Activated CD4-positive, alpha-beta memory T cell treated with anti-CD3 and anti-CD28 coated beads, Interleukin-2, amount 10 ng/mL, durations not matched to agents 7 days and 5 days (primary cell): ENCODE data around the gene SDCBP2. TPM values are rescaled to one million over a fixed set of nuclear protein-coding genes. Genes with fewer than 3 reads are reported as not detected.

ENCODE experiments used
- CTCF ChIA-PET: fragments of 350-600 bp; sonication (Branson Sonifier 250); formaldehyde crosslinking; loops from one replicate; lab custom pipeline; 2021; ENCODE audit warnings: antibody characterized with exemption, inconsistent platforms; lab: Charles Lee
- POLR2A ChIA-PET: fragments of 350-600 bp; sonication (Branson Sonifier 250); formaldehyde crosslinking; loops from one replicate; lab custom pipeline; 2021; ENCODE audit warnings: antibody characterized with exemption; lab: Charles Lee
- DNase-seq: peaks from one replicate; pipeline ENCODE4 v3.0.0-alpha.2; 2020
- H3K27ac Mint-ChIP-seq: one replicate; pipeline ENCODE4 v1.8.0; 2021; ENCODE audit warnings: mild to moderate bottlenecking, mixed read lengths
- H3K27me3 Mint-ChIP-seq: one replicate; pipeline ENCODE4 v1.8.0; 2021; ENCODE audit warnings: mixed read lengths
- H3K36me3 Mint-ChIP-seq: one replicate; pipeline ENCODE4 v1.8.0; 2021; ENCODE audit warnings: low read depth, mixed read lengths
- H3K4me1 Mint-ChIP-seq: one replicate; pipeline ENCODE4 v1.8.0; 2021; ENCODE audit warnings: mixed read lengths
- H3K4me3 Mint-ChIP-seq: one replicate; pipeline ENCODE4 v1.8.0; 2021; ENCODE audit warnings: mild to moderate bottlenecking, mixed read lengths
- H3K9me3 Mint-ChIP-seq: one replicate; pipeline ENCODE4 v1.8.0; 2021; ENCODE audit warnings: mixed read lengths
- total RNA-seq, 2 experiments: library from RNA; stranded (reverse); gene quantifications; one replicate each; pipeline ENCODE4 v1.2.3, GENCODE V29; 2021

The SDCBP2 gene
- total RNA-seq, 2 experiments from 2014 or later: 3.1 to 3.2 TPM

DNA sequence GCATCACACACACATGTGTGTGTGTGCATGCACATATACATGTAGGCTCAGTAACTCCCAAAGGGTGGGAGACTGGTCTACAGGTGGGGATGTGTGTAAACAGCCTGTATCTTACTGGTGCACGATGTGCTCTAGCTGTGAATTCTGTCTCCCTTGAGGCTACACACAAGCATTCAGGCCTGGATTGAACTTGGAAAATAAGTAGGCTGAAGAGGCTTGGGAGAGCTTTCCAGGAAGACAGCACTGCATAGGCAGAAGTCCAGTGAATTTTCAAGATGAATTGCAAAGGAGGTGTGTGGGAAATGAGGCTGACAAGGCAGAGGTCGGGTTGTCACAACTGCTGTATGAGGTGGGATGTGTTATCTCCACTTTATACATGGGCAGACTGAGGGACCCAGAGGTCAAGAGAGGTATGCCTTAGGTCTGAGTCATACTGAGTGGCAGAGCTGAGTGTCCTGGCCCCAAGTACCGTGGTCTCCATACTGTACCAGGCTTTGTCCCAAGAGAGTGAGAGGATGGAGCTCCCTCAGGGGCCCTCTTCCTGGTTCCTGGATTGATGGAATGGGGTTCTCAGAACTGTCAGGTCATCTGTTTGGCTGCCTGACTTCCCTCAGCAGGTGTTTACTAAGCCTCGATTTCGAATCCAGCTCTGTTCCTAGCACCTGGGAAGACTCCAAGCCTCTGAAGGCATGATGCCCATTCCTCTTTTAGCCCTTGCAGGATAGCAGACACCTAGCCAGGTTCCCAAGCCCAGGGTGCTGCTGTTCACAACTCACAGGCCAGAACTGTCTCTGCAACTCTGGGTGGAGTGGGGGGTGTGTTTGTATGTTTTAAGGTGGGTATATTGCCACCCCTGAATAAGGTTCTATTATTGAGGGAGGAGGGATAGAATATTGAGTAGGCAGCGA lies 48.5 kb downstream of the SDCBP2 start:
- no peak overlapping the region for H3K27ac Mint-ChIP-seq
- POLR2A ChIA-PET: no interaction called here

GRCh38 chr20:1278993-1279392 lies 49.9 kb downstream of the SDCBP2 start:
- Mint-ChIP-seq H3K9me3 (no peaks in the 10 kb centered on the region), H3K36me3 (no peaks in the 10 kb centered on the region), H3K4me1 (no peaks in the 10 kb centered on the region), H3K4me3 (no peak overlapping the region), H3K27ac (no peak overlapping the region), H3K27me3 (no peaks in the 10 kb centered on the region)
- DNase-seq: no peak
- ChIA-PET POLR2A (no interaction called here), CTCF (no interaction called here)

More for the DNA sequence above, 48.5 kb downstream of the SDCBP2 start:
- Mint-ChIP-seq H3K36me3 (no peaks in the 10 kb centered on the region), H3K27me3 (no peaks in the 10 kb centered on the region), H3K4me3 (no peak overlapping the region), H3K9me3 (no peaks in the 10 kb centered on the region), H3K4me1 (no peaks in the 10 kb centered on the region)
- DNase-seq: no peak
- CTCF ChIA-PET: interaction anchor here (0.7 kb wide), 1 partner anchor 18 kb away, joined by 3 read pairs; no protein-coding TSS in a partner anchor

- Mint-ChIP-seq H3K27me3 (no peaks in the 10 kb centered on the region), H3K9me3 (no peaks in the 10 kb centered on the region), H3K36me3 (no peaks in the 10 kb centered on the region), H3K4me3 (no peak overlapping the region), H3K27ac (no peak overlapping the region), H3K4me1 (no peaks in the 10 kb centered on the region)
- ChIA-PET CTCF (no interaction called here), POLR2A (no interaction called here)
- no peak for DNase-seq
These were observed 51.2 kb downstream of the SDCBP2 start for GRCh38 chr20:1277529-1278322.

DNA sequence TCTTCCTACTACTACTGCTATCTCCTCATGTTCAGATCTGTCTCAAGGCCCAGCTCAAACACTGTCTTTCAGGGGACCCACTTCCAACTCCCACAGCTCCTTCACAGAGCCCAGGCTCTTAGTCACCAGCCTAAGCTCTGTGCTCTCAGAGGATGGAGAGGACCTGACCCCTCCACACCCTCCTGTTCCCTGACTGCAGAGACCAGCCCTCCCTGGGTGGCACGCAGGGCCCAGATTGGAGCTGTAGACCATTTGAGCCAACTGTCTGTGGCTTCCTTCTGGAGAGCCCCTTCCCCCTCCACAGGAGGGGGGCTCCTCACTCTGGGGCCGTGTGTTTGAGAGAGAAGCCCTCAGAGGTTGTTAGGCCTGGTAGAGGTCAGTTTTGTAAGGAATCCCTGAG lies 53.0 kb downstream of the SDCBP2 start:
- Mint-ChIP-seq H3K4me1 (no peaks in the 10 kb centered on the region), H3K27me3 (no peaks in the 10 kb centered on the region), H3K4me3 (no peak overlapping the region), H3K9me3 (no peaks in the 10 kb centered on the region), H3K27ac (no peak overlapping the region), H3K36me3 (no peaks in the 10 kb centered on the region)
- ChIA-PET CTCF (interaction anchor here (1.0 kb wide), 1 partner anchor 10 kb away, joined by 3 read pairs; the partner anchor contains the start of gene SNPH), POLR2A (no interaction called here)
- no peak for DNase-seq

DNA sequence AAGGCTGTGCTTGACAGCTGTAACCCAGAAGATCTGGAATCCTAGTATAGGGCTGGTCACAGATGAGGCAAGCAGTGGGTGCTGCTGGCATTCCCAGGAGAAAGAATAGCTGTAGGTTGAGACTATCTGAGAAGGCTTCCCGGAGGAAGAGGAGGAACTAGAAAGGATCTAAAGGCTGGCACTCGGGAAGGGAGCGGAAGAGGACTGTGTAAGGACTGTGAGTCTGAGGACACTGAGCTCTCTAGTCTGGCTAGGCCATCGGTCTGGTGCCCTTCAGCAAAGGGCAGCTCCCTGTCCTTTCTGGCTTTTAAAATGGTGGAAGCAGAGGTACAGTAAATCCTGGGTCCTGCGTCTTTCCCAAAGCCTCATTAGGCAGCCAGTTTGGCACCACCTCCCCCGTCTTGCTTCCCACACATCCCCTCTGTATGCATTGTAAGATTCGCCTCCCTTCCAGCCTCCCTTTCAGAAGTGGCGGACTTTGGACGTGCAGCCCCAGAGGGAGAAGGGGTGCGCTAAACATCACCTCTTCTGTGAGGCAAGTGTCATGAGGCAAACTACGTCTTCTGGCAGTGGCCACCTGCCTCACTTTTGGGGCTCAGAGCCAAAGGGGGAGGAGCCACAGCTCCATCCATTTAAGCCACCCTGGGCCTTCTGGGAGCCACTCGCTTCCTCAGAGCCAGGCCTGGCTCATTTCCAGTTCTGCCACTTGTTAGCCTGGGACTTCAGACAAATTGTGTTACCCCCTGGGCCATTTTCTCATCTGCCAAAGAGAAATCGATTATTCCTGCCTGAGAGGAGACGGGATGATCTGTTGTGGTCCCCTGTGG lies 54.2 kb downstream of the SDCBP2 start:
- H3K4me3 Mint-ChIP-seq: no peak overlapping the region
- no peaks in the 10 kb centered on the region for H3K9me3 Mint-ChIP-seq
- ChIA-PET POLR2A (interaction anchor here (0.6 kb wide), 1 partner anchor 229 kb away, joined by 3 read pairs; no protein-coding TSS in a partner anchor), CTCF (interaction anchor here (1.0 kb wide), 1 partner anchor 8 kb away, joined by 3 read pairs; the partner anchor contains the start of gene SNPH)
- H3K27me3 Mint-ChIP-seq: no peaks in the 10 kb centered on the region
- no peaks in the 10 kb centered on the region for H3K4me1 Mint-ChIP-seq
- no peak overlapping the region for H3K27ac Mint-ChIP-seq
- no peaks in the 10 kb centered on the region for H3K36me3 Mint-ChIP-seq
- DNase-seq: no peak

DNA sequence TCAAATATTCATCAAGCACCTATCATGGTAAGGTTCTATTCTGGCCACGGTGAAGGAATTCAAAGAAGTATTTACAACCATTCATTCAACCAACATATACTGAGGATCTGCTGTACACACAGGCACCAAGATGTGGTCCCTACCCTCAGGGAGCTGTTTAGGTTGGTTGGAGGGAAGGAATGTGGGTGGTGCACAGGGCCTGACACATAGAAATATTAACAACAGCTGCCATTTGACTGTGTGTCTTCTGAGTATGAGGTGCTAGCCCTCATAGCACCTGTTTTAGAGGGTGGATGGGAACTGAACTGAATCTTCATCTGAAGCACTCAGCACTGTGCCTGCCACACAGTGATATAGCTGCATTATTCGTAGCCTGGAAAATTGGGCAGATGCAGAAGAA lies 55.6 kb downstream of the SDCBP2 start:
- ChIA-PET POLR2A (no interaction called here), CTCF (interaction anchor here (0.7 kb wide), 1 partner anchor 9 kb away, joined by 3 read pairs; no protein-coding TSS in a partner anchor)
- no peaks in the 10 kb centered on the region for H3K9me3 Mint-ChIP-seq
- no peaks in the 10 kb centered on the region for H3K36me3 Mint-ChIP-seq
- H3K27ac Mint-ChIP-seq: no peak overlapping the region
- H3K27me3 Mint-ChIP-seq: no peaks in the 10 kb centered on the region
- H3K4me3 Mint-ChIP-seq: no peak overlapping the region
- no peaks in the 10 kb centered on the region for H3K4me1 Mint-ChIP-seq
- DNase-seq: no peak

- POLR2A ChIA-PET: no interaction called here
- Mint-ChIP-seq H3K4me3 (no peak overlapping the region), H3K36me3 (no peaks in the 10 kb centered on the region), H3K27ac (no peak overlapping the region), H3K27me3 (no peaks in the 10 kb centered on the region), H3K4me1 (no peaks in the 10 kb centered on the region), H3K9me3 (no peaks in the 10 kb centered on the region)
- CTCF ChIA-PET: interaction anchor here (0.7 kb wide), 1 partner anchor 8 kb away, joined by 3 read pairs; no protein-coding TSS in a partner anchor
- no peak for DNase-seq
These were observed 56.4 kb downstream of the SDCBP2 start for GRCh38 chr20:1272368-1273100.

DNA sequence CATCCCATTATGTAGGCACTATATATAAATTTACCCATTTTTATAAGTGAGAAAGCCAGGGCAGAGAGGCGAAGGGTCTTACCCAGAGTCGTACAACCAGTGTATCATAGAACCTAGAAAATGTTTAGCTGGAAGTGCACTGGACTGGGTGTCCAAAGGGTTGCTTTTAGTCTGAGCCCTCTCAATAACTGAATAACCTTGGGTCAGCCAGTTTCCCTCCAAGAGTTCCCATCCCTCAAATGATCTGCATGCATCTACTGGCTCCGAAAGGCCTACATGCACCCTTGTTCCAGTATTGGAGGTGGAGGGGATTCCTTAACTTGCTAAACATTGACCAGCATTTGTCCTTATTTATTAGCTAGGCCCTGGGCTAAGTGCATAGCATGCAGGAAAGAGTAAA lies 59.1 kb downstream of the SDCBP2 start:
- H3K9me3 Mint-ChIP-seq: no peaks in the 10 kb centered on the region
- peaks cover 12% of the 10 kb centered on the region for H3K4me1 Mint-ChIP-seq
- no peak overlapping the region for H3K4me3 Mint-ChIP-seq
- no peak overlapping the region for H3K27ac Mint-ChIP-seq
- H3K27me3 Mint-ChIP-seq: no peaks in the 10 kb centered on the region
- CTCF ChIA-PET: interaction anchor here (0.9 kb wide), 2 partner anchors 169 to 507 kb away, joined by 3 read pairs; no protein-coding TSS in a partner anchor
- POLR2A ChIA-PET: no interaction called here
- DNase-seq: no peak
- H3K36me3 Mint-ChIP-seq: no peaks in the 10 kb centered on the region

DNA sequence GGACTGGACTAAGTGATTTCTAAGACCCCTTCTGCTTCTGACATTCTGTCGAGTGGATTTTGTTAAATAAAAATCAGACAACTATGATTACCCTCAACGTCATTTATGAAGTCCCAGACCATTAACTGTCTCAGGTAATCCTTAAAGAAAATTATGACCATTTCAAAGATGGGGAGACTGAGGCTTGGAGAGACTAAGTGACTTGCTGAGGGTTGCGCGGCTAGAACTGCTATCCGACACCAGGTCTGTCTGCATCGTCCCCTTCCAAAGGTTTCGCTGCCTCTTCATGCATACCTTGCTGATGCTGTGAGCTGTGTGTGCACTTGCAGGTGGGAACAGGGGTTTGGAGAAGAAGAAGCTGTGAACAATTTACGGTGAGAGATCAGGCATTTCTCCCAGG lies 59.7 kb downstream of the SDCBP2 start:
- Mint-ChIP-seq H3K36me3 (no peaks in the 10 kb centered on the region), H3K4me1 (peaks cover 13% of the 10 kb centered on the region), H3K9me3 (no peaks in the 10 kb centered on the region), H3K27me3 (no peaks in the 10 kb centered on the region), H3K27ac (no peak overlapping the region), H3K4me3 (no peak overlapping the region)
- ChIA-PET CTCF (no interaction called here), POLR2A (no interaction called here)
- no peak for DNase-seq

DNA sequence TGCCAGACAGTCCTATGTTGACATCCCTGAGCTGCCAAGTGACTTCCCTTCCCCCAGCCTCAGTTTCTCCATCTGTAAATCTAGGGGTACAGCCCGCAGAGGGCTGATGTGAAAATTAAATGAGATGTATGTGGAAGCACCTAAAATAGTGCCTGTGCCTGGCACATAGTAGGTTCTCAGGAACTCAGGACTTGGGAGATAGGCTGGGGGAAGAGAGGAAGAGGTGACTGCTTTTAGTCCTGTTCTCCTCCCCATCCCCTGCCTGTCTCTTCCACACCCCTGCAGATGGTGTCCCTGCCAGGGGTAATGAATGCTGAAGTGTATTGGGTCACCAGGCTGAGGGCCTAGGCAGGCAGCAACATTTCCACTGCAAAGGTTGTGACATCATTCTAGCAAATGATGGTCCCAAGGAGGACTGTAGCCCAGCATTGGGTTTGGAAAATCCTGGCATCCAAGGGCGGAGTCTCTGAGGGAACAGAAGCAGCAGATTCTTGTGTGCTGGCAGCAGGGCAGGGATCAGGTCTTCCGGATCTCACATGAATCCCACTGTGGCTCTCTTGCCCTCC lies 61.0 kb downstream of the SDCBP2 start:
- Mint-ChIP-seq H3K27me3 (no peaks in the 10 kb centered on the region), H3K4me3 (no peak overlapping the region), H3K27ac (no peak overlapping the region), H3K9me3 (peaks cover 5% of the 10 kb centered on the region), H3K36me3 (no peaks in the 10 kb centered on the region), H3K4me1 (peaks cover 13% of the 10 kb centered on the region)
- CTCF ChIA-PET: no interaction called here
- DNase-seq: no peak
- POLR2A ChIA-PET: no interaction called here

- Mint-ChIP-seq H3K4me3 (peak overlapping the region; percentile 87), H3K4me1 (peaks cover 13% of the 10 kb centered on the region), H3K27me3 (peaks cover 2% of the 10 kb centered on the region), H3K36me3 (no peaks in the 10 kb centered on the region), H3K27ac (no peak overlapping the region), H3K9me3 (peaks cover 8% of the 10 kb centered on the region)
- POLR2A ChIA-PET: interaction anchor here (2.7 kb wide), 1 partner anchor 34 kb away, joined by 8 read pairs; no protein-coding TSS in a partner anchor
- no peak for DNase-seq
- CTCF ChIA-PET: interaction anchor here (1.6 kb wide), 1 partner anchor 8 kb away, joined by 3 read pairs; no protein-coding TSS in a partner anchor
These were observed 61.8 kb downstream of the SDCBP2 start for GRCh38 chr20:1267161-1267560.
